ENCODE measurements around the gene OSBPL7. TPM values are rescaled to one million over a fixed set of nuclear protein-coding genes. Genes with fewer than 3 reads are reported as not detected.

The OSBPL7 gene
- total and polyA plus RNA-seq, 2 of the 13 experiments (the other 11 are each of a cell fraction or from before 2014, with no cell fraction given): 4.7 to 6.6 TPM

- Histone ChIP-seq H3K27ac (ENCODE audit: extremely low read length, insufficient read depth, low read length) (no peak overlapping the region), H3K36me3 (replicated peaks in 1 of 2; ENCODE audit: control insufficient read depth in 1 of 2, insufficient read depth in 2 of 2, low read length in 2 of 2) (peaks cover 21 to 37% of the 10 kb centered on the region in 2 experiments; a peak in 4 of 5 replicates), H3K27me3 (ENCODE audit: control insufficient read depth in 1 of 2, insufficient read depth in 2 of 2, low read length in 2 of 2) (no peaks in the 10 kb centered on the region; a peak in 1 of 5 replicates), H3K9ac (ENCODE audit: insufficient read depth, low read depth, low read length) (no peak overlapping the region), H3K9me3 (ENCODE audit: low read length) (no peaks in the 10 kb centered on the region), H3K4me3 (replicated peaks in 1 of 3; ENCODE audit: insufficient read depth in 1 of 3, low read depth in 2 of 3, low read length in 3 of 3) (no peak overlapping the region), H2AFZ (ENCODE audit: low read length) (no peak overlapping the region), H4K20me1 (ENCODE audit: insufficient read depth, low read length) (no peaks in the 10 kb centered on the region), H3K4me1 (ENCODE audit: insufficient read depth, low read length) (peaks cover 19% of the 10 kb centered on the region), H3K4me2 (ENCODE audit: low read depth, low read length) (no peak overlapping the region), H3K79me2 (ENCODE audit: insufficient read depth, low read length) (no peaks in the 10 kb centered on the region)
- TF ChIP-seq KDM6A (CRISPR knock-in tag; IDR thresholded peaks at IDR 0.05; ENCODE audit: low read depth): no peak
- no peak for TF ChIP-seq POLR2A (IDR thresholded peaks at IDR 0.05; ENCODE audit: insufficient read depth in 1 of 2, low read depth in 2 of 2, low read length in 2 of 2)
- no peak for TF ChIP-seq FOXM1 (CRISPR knock-in tag; IDR thresholded peaks at IDR 0.05)
- no peak for TF ChIP-seq SMYD3 (CRISPR knock-in tag; IDR thresholded peaks at IDR 0.05)
- no peak for TF ChIP-seq ZNF607 (CRISPR knock-in tag; IDR thresholded peaks at IDR 0.05; ENCODE audit: borderline replicate concordance)
- no peak for TF ChIP-seq POLR2AphosphoS2 (IDR thresholded peaks at IDR 0.05; ENCODE audit: low read depth, low read length)
- TF ChIP-seq CAMTA2 (CRISPR knock-in tag; IDR thresholded peaks at IDR 0.05; ENCODE audit: borderline replicate concordance): no peak
- TF ChIP-seq DNMT1 (CRISPR knock-in tag; IDR thresholded peaks at IDR 0.05): no peak
- TF ChIP-seq ZNF747 (CRISPR knock-in tag; IDR thresholded peaks at IDR 0.05; ENCODE audit: borderline replicate concordance): no peak
- TF ChIP-seq ZNF567 (CRISPR knock-in tag; IDR thresholded peaks at IDR 0.05; ENCODE audit: borderline replicate concordance): no peak
- no peak for TF ChIP-seq KLF13 (CRISPR knock-in tag; IDR thresholded peaks at IDR 0.05)
- TF ChIP-seq ZNF547 (CRISPR knock-in tag; IDR thresholded peaks at IDR 0.05): no peak
- TF ChIP-seq PRMT3 (CRISPR knock-in tag; IDR thresholded peaks at IDR 0.05; ENCODE audit: borderline replicate concordance, low read depth): no peak
- TF ChIP-seq TEAD3 (CRISPR knock-in tag; optimal IDR thresholded peaks at IDR 0.05; ENCODE audit: borderline replicate concordance): no peak
- no peak for TF ChIP-seq NAIF1 (CRISPR knock-in tag; IDR thresholded peaks at IDR 0.05; ENCODE audit: borderline replicate concordance)
- no peak for TF ChIP-seq ZFP37 (CRISPR knock-in tag; IDR thresholded peaks at IDR 0.05; ENCODE audit: borderline replicate concordance)
- TF ChIP-seq GTF3A (CRISPR knock-in tag; conservative IDR thresholded peaks at IDR 0.05): no peak
- ChIA-PET POLR2A (no interaction called here), CTCF (ENCODE audit: low intra/inter-chr PET ratio, low total read pairs) (no interaction called here)
- no peak for FAIRE-seq
- DNase-seq (ENCODE audit: low spot score): no peak
- intact Hi-C loops (cut with micrococcal nuclease; ENCODE audit: unreplicated experiment): no loop called here
- ATAC-seq: no peak
- BruUV-seq (replicated peaks): no TSS peak
- WGBS (ENCODE audit: low lambda C conversion rate): 88% methylated on average over 10 of the region's 10 CpGs
- in situ Hi-C loops (cut with HindIII; ENCODE audit: extremely low pct_ligation_motif_present, low pct_unique_long_range_greater_than_20kb): no loop called here
Observed at GRCh38 chr17:47819475-47819874, 2.1 kb downstream of the OSBPL7 start.

Measured in HepG2 (cell line).